Activated CD8-positive, alpha-beta T cell treated with anti-CD3 and anti-CD28 coated beads for 36 hours (primary cell): ENCODE results near the gene OR2T2. TPM values are rescaled to one million over a fixed set of nuclear protein-coding genes. Genes with fewer than 3 reads are reported as not detected.
"Not testable (repeated sequence)": the region's sequence is repeated elsewhere in the genome, so short reads cannot be mapped to it uniquely, and the experiment has no call there.

ENCODE experiments used
- ATAC-seq: fragments of 200-7000 bp; cut with Tn5 transposase; one replicate; pipeline ENCODE4 v1.10.0; 2021; ENCODE audit warnings: mild to moderate bottlenecking, moderate library complexity
- CTCF ChIA-PET: fragments of 350-600 bp; sonication (Branson Sonifier 250); formaldehyde crosslinking; loops from one replicate; lab custom pipeline; 2021; ENCODE audit warnings: antibody characterized with exemption; lab: Charles Lee
- POLR2A ChIA-PET: fragments of 350-600 bp; sonication (Branson Sonifier 250); formaldehyde crosslinking; loops from one replicate; lab custom pipeline; 2021; ENCODE audit warnings: antibody characterized with exemption; lab: Charles Lee
- DNase-seq: peaks from one replicate; pipeline ENCODE4 v3.0.0-alpha.2; 2020
- H3K27ac Mint-ChIP-seq: one replicate; pipeline ENCODE4 v1.8.0; 2021; ENCODE audit warnings: mild to moderate bottlenecking, mixed read lengths
- H3K27me3 Mint-ChIP-seq: one replicate; pipeline ENCODE4 v1.8.0; 2021; ENCODE audit warnings: mixed read lengths
- H3K36me3 Mint-ChIP-seq: one replicate; pipeline ENCODE4 v1.8.0; 2021; ENCODE audit warnings: low read depth, mixed read lengths
- H3K4me1 Mint-ChIP-seq: one replicate; pipeline ENCODE4 v1.8.0; 2021; ENCODE audit warnings: low read depth, mixed read lengths
- H3K4me3 Mint-ChIP-seq: one replicate; pipeline ENCODE4 v1.8.0; 2021; ENCODE audit warnings: mild to moderate bottlenecking, moderate library complexity, mixed read lengths
- H3K9me3 Mint-ChIP-seq: one replicate; pipeline ENCODE4 v1.8.0; 2021; ENCODE audit warnings: mixed read lengths
- CTCF ChIP-seq: fragments of 200-600 bp; IDR thresholded peaks from one replicate; pipeline ENCODE4 v1.8.0; 2022; ENCODE audit warnings: antibody characterized with exemption, mild to moderate bottlenecking
- intact Hi-C: fragments of 100-400 bp; cut with micrococcal nuclease; formaldehyde crosslinking; loops from one replicate; pipeline ENCODE4 v1.10.0; 2022
- total RNA-seq, 2 experiments: library from RNA; stranded (reverse); gene quantifications; one replicate each; pipeline ENCODE4 v1.2.3, GENCODE V29; 2021

OR2T2 gene
- total RNA-seq, result not detected

- DNase-seq, H3K4me3 Mint-ChIP-seq, POLR2A ChIA-PET, CTCF ChIA-PET, H3K9me3 Mint-ChIP-seq, H3K27ac Mint-ChIP-seq, H3K36me3 Mint-ChIP-seq, H3K27me3 Mint-ChIP-seq, intact Hi-C loops, H3K4me1 Mint-ChIP-seq, ATAC-seq: not testable (repeated sequence)
These were observed at the start of gene OR2T2 for GRCh38 chr1:248445399-248445798. TSS of gene OR2T2 (plus strand) at chr1:248445637. CDS start at chr1:248452798, 7,161 bp downstream.

GRCh38 chr1:248402748-248403147, 42.7 kb upstream of the OR2T2 start, which contains the start of gene OR2T1:
TSS of gene OR2T1 (plus strand) at chr1:248403048. CDS start at chr1:248406148, 3,100 bp downstream.
- Mint-ChIP-seq H3K27me3 (no peaks in the 10 kb centered on the region), H3K4me1 (no peaks in the 10 kb centered on the region), H3K4me3 (no peak within 1 kb of the TSS), H3K27ac (no peak within 1 kb of the TSS), H3K36me3 (no peaks in the 10 kb centered on the region), H3K9me3 (peaks cover 2% of the 10 kb centered on the region)
- CTCF ChIA-PET, result no interaction called here
- ATAC-seq (no peak), DNase-seq (no peak)
- intact Hi-C loops, result loop anchor here (5.0 kb wide), 1 partner anchor 215 kb away; no protein-coding TSS in a partner anchor
- no peak for TF ChIP-seq CTCF
- POLR2A ChIA-PET, result no interaction called here

GRCh38 chr1:248404024-248404423, 41.4 kb upstream of the OR2T2 start:
- intact Hi-C loops, result loop anchor here (2.0 to 5.0 kb wide), 2 partner anchors 213 to 403 kb away; no protein-coding TSS in a partner anchor
- ChIA-PET POLR2A (no interaction called here), CTCF (interaction anchor here (0.8 to 2.7 kb wide), 7 partner anchors 13 to 402 kb away, joined by 3 to 27 read pairs (median 4); no protein-coding TSS in a partner anchor)
- Mint-ChIP-seq H3K27ac (no peak overlapping the region), H3K4me1 (no peaks in the 10 kb centered on the region), H3K4me3 (no peak overlapping the region), H3K27me3 (no peaks in the 10 kb centered on the region), H3K9me3 (peaks cover 2% of the 10 kb centered on the region), H3K36me3 (no peaks in the 10 kb centered on the region)
- peak; percentile 42 for TF ChIP-seq CTCF
- ATAC-seq, result no peak
- DNase-seq, result no peak

GRCh38 chr1:248406721-248407692, 38.4 kb upstream of the OR2T2 start:
- Mint-ChIP-seq H3K4me1 (no peaks in the 10 kb centered on the region), H3K27ac (no peak overlapping the region), H3K27me3 (no peaks in the 10 kb centered on the region), H3K9me3 (peaks cover 9% of the 10 kb centered on the region), H3K4me3 (no peak overlapping the region), H3K36me3 (no peaks in the 10 kb centered on the region)
- ATAC-seq (no peak), DNase-seq (no peak)
- no peak for TF ChIP-seq CTCF
- CTCF ChIA-PET, result interaction anchor here (1.2 kb wide), 1 partner anchor 279 kb away, joined by 4 read pairs; no protein-coding TSS in a partner anchor
- POLR2A ChIA-PET, result interaction anchor here (0.5 kb wide), 1 partner anchor 294 kb away, joined by 4 read pairs; no protein-coding TSS in a partner anchor
- intact Hi-C loops, result no loop called here

GRCh38 chr1:248416226-248416625, 29.2 kb upstream of the OR2T2 start:
- DNase-seq (no peak), ATAC-seq (no peak)
- no peak for TF ChIP-seq CTCF
- peaks cover 10% of the 10 kb centered on the region for H3K9me3 Mint-ChIP-seq
- H3K36me3 Mint-ChIP-seq, result no peaks in the 10 kb centered on the region
- intact Hi-C loops, result no loop called here
- POLR2A ChIA-PET, result no interaction called here
- H3K4me1 Mint-ChIP-seq, result peaks cover 25% of the 10 kb centered on the region
- H3K4me3 Mint-ChIP-seq, result no peak overlapping the region
- CTCF ChIA-PET, result no interaction called here
- no peaks in the 10 kb centered on the region for H3K27me3 Mint-ChIP-seq
- no peak overlapping the region for H3K27ac Mint-ChIP-seq
